ENCODE measurements around the gene ZNF705A. TPM values are rescaled to one million over a fixed set of nuclear protein-coding genes. Genes with fewer than 3 reads are reported as not detected.
"Not testable (repeated sequence)": the region's sequence is repeated elsewhere in the genome, so short reads cannot be mapped to it uniquely, and the experiment has no call there.

ZNF705A gene
- total RNA-seq, 4 donors from 2014 or later, result 0.32 TPM; not detected in 3

DNA sequence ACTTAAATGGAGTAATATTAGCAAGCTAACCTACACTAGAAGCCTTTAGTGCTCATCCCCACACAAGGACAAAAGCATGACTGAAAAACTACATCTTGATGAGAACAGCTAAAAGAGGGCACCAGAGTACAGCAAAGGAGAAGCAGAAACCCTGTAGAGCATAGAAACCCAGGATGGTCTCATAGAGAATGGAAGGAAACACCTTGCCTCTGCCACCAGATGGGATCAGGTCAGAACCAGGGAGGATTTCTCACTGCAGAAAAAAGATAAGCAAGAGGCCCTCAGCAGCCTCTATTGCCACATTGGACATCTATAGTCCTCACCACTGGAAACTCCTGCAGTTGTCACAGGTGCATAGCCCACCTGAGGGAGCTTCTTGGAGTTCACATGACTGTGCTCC is 13.6 kb upstream of the ZNF705A start:
- no peak for ATAC-seq (ENCODE audit: low FRiP score)
- no peak for DNase-seq (ENCODE audit: low spot score)
- TF ChIP-seq, protein P1, sequence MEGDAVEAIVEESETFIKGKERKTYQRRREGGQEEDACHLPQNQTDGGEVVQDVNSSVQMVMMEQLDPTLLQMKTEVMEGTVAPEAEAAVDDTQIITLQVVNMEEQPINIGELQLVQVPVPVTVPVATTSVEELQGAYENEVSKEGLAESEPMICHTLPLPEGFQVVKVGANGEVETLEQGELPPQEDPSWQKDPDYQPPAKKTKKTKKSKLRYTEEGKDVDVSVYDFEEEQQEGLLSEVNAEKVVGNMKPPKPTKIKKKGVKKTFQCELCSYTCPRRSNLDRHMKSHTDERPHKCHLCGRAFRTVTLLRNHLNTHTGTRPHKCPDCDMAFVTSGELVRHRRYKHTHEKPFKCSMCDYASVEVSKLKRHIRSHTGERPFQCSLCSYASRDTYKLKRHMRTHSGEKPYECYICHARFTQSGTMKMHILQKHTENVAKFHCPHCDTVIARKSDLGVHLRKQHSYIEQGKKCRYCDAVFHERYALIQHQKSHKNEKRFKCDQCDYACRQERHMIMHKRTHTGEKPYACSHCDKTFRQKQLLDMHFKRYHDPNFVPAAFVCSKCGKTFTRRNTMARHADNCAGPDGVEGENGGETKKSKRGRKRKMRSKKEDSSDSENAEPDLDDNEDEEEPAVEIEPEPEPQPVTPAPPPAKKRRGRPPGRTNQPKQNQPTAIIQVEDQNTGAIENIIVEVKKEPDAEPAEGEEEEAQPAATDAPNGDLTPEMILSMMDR (IDR thresholded peaks at IDR 0.05), result no peak

DNA sequence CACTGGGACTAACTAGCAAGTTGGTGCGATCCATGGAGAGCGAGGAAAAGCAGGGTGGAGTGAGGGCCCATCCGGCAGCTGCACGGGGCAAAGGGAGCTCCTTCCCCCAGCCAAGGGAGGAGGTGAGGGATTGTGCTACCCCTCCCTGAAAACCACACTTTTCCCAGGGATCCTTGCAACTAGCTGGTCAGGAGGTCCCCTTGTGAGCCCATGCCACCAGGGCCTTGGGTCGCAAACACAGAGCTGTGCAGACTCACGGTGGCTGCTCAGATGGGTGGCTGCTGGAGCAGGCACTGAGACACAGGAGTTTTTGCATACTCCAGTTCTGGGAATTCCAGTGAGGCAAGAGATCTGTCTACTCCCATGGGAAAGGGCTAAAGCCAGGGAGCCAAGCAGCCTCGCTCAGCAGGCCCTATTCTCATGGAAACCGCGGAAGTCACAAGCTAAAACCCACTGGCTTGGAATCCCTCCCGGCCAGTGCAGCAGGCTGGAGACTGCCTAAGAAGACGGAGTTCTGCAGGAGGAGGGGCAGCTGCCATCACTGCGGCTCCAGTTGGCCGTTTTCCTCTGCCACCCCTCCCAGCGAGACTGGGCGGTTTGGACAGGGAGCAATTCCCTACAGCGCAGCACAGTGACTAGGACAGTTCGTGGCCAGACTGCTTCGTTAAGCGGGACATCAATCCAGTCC is 10.9 kb upstream of the ZNF705A start:
- TF ChIP-seq, protein P1 (IDR thresholded peaks at IDR 0.05), result no peak
- peak; percentile 51 for ATAC-seq (ENCODE audit: low FRiP score)
- DNase-seq (ENCODE audit: low spot score), result no peak

DNA sequence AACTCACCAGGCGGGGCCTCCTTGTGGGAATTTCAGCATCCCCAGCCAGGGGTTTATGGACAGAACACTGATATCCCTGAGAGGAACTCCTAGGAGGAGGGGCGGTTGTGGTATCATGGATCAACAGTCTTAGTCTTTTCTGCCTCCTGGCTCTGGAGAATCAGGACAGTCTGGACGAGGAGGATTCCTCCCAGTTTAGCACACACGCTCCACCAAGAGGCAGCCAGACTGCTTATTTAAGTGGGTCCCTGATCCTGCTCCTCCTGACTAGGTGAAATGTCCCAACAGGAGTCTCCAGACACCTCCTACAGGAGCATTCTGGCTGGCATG is 10.4 kb upstream of the ZNF705A start:
- no peak for ATAC-seq (ENCODE audit: low FRiP score)
- TF ChIP-seq, protein P1 (IDR thresholded peaks at IDR 0.05), result no peak
- no peak for DNase-seq (ENCODE audit: low spot score)

DNA sequence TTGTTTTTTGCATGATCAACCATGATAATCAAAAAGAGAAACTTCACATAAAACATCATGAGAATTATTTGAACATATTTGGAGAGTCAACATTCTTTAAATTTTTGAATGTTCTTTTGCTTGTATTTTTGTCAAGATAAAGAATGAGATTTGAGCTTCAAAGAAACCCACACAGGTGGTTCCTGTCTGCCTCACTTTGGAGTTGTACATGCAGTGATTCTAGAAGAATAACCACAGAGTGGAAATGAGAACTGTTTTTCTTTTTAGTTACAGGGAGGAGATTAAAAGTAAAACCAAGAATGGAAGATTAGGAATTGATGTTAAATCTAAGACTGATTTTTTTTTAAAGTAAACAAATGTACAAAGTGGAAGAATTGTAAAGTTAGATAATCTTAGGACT is 2.3 kb upstream of the ZNF705A start:
- TF ChIP-seq, protein P1 (IDR thresholded peaks at IDR 0.05), result no peak
- DNase-seq (ENCODE audit: low spot score) (no peak), ATAC-seq (ENCODE audit: low FRiP score) (no peak)

DNA sequence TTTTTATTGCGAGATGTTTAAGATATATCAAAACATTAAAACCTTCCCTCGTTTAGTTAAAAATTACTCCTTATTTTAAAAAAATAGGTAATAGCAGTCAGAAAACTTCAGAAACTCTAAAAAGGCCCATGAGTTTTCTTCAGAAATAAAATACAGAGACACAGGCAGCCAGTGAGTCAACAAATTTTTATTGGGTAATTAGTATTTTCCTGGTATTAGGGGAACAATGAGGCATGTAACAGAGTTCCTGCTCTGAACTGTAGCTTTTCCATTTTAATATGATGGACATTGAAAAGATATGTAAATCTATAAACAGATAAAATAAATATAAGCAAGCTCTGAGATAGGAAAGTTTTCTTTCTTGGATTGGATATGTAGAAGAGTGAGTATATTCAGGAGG is 399 bp upstream of the ZNF705A start:
- DNase-seq (ENCODE audit: low spot score) (no peak), ATAC-seq (ENCODE audit: low FRiP score) (no peak)

DNA sequence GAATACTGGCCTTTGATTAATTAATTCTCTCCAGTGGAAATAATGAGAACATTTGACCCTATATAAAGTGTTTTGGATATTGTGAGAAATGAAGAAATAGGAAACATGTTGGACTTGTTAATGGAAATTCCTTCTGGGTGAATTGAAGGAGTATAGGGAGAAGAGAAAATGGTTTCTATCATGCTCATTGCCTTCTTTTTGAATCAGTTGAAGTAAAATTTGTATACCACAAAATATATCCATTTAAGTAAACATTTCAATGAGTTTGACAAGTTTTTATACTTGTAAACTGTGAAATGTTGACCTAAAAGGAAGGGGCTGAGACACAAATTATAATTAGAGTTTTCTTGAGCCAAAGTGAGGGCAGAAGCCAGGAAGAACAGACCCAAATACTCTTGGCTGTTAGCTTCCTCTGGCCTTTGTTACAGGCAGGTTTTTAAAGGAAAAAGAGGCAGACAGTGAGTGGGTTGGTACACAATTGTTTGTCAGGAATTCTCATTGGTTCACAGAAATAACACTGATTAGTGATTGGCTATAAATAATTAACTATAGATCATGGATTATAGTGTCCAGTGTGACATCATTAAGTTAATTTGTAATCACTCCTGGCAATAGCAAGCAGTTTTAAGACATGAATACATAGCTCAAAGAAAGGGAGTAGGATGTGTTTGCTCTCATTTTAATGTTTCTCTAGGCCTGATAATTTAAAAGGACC is 826 bp downstream of the ZNF705A start:
- ATAC-seq (ENCODE audit: low FRiP score) (no peak), DNase-seq (ENCODE audit: low spot score) (no peak)
- TF ChIP-seq, protein P1 (IDR thresholded peaks at IDR 0.05), result no peak

More for the DNA sequence above, 399 bp upstream of the ZNF705A start:
- TF ChIP-seq, protein P1 (IDR thresholded peaks at IDR 0.05), result no peak

DNA sequence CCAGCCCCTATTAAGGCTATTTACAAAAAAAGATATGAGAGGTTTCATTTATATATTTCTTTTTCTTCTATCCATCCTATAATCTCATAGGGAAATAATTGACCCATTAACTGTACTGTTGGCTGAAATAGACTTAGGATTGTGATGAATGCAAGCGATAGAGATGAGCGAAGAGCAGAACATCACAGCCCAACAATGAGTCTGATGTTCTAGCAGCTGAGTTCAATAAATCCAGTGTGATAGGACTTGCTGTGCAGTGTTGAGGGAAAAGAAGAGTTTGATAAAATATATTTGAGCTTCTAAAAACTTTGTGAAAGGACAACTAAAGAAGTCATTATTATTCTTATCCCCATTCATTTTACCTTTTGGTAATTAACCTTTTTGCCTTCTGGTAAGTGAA is 16.1 kb downstream of the ZNF705A start:
- DNase-seq (ENCODE audit: low spot score); ATAC-seq (ENCODE audit: low FRiP score): not testable (repeated sequence)

DNA sequence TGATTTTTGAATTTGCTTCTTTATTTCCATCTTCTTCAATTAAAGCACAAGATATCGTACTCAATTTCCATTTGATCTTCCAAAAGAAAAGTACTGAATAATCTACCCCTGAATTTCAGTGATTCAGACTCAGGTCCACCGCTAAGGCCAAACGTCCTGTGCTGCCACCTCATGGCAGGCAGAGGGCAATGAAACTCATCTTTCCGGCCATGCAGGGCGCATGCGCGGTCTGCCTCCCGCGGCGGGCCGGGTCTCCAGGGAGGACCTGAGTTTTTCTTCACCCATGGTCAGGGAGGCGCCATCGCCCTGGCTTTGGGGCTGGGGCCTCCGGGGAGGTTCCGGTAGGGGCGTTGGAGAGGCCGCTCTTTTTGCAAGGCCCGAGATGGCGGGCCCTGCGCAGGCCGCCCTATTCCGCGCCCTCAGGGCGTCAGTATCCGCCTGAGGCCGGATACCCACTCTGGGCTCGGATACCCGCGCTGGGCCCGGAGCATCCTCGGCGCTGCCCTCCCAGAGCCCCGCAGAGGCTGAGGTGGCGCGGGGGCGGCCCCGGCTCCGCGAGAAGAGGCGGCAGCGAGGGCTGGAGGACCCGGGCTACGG is 23.3 kb downstream of the ZNF705A start:
- DNase-seq (ENCODE audit: low spot score), result peak; percentile 27
- ATAC-seq (ENCODE audit: low FRiP score), result not testable (repeated sequence)

DNA sequence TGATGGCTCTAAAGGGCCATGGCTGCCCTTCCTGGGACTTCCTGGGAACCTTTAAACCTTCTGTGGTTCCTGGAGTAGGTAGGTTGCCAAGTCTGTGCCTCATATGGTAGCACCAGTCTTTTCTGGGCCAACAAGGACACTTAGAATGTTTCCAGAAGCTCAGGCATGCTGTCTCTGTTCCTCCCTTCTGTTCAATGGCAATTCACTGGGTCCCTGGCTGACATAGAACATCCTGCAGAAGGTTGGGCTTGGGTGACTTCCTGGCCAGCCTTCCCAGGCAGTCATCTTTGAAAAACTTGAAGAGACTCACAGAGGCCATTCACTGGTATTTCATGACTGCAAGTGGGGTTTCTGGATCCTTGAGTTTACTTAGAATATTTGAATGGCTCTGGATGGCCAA is 24.5 kb downstream of the ZNF705A start:
- not testable (repeated sequence) for DNase-seq (ENCODE audit: low spot score)

DNA sequence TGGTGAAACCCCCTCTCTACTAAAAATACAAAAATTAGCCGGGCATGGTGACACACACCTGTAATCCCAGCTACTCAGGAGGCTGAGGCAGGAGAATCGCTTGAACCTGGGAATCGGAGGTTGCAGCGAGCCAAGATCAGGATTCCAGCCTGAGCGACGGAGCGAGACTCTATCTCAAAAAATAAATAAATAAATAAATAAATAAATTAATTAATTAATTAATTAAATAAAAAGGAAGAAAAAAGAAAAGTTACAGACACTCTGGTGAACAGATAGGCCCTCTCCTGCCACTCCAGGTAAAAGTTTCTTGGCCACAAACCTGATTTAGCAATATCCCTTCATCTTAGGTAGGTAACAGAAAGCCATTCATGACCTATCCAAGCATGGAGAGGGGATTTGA is 26.1 kb downstream of the ZNF705A start:
- not testable (repeated sequence) for ATAC-seq (ENCODE audit: low FRiP score); DNase-seq (ENCODE audit: low spot score)

More for the DNA sequence above, 24.5 kb downstream of the ZNF705A start:
- ATAC-seq (ENCODE audit: low FRiP score), result not testable (repeated sequence)

DNA sequence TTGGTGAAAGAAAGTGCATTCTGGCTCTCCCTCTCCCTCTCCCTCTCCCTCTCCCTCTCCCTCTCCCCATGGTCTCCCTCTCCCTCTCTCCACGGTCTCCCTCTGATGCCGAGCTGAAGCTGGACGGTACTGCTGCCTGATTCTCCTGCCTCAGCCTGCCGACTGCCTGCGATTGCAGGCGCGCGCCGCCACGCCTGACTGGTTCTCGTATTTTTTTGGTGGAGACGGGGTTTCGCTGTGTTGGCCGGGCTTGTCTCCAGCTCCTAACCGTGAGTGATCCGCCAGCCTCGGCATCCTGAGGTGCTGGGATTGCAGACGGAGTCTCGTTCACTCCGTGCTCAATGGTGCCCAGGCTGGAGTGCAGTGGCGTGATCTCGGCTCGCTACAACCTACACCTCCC is 26.5 kb downstream of the ZNF705A start:
- DNase-seq (ENCODE audit: low spot score); ATAC-seq (ENCODE audit: low FRiP score): not testable (repeated sequence)

DNA sequence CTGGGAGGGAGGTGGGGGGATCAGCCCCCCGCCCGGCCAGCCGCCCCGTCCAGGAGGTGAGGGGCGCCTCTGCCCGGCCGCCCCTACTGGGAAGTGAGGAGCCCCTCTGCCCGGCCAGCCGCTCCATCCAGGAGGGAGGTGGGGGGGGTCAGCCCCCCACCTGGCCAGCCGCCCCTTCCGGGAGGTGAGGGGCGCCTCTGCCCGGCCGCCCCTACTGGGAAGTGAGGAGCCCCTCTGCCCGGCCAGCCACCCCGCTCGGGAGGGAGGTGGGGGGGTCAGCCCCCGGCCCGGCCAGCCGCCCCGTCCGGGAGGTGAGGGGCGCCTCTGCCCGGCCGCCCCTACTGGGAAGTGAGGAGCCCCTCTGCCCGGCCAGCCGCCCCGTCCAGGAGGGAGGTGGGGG is 27.4 kb downstream of the ZNF705A start:
- ATAC-seq (ENCODE audit: low FRiP score); DNase-seq (ENCODE audit: low spot score): not testable (repeated sequence)

Measured in omental fat pad (tissue), 4 donors.